ENCODE results near the gene NINJ1.

Gene NINJ1, protein sequence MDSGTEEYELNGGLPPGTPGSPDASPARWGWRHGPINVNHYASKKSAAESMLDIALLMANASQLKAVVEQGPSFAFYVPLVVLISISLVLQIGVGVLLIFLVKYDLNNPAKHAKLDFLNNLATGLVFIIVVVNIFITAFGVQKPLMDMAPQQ

GRCh38 chr9:93134015-93134739 is at the start of gene NINJ1:
Gene NINJ1, minus strand, starts transcription at chr9:93134251. Its CDS starts 34 bp downstream, at chr9:93134217.
- DNase-seq, result peak; percentile 59

- DNase-seq, result no peak
Observed at GRCh38 chr9:93183131-93183662, 49.1 kb upstream of the NINJ1 start.

- DNase-seq, result no peak
Observed at GRCh38 chr9:93182572-93182971, 48.5 kb upstream of the NINJ1 start.

DNA sequence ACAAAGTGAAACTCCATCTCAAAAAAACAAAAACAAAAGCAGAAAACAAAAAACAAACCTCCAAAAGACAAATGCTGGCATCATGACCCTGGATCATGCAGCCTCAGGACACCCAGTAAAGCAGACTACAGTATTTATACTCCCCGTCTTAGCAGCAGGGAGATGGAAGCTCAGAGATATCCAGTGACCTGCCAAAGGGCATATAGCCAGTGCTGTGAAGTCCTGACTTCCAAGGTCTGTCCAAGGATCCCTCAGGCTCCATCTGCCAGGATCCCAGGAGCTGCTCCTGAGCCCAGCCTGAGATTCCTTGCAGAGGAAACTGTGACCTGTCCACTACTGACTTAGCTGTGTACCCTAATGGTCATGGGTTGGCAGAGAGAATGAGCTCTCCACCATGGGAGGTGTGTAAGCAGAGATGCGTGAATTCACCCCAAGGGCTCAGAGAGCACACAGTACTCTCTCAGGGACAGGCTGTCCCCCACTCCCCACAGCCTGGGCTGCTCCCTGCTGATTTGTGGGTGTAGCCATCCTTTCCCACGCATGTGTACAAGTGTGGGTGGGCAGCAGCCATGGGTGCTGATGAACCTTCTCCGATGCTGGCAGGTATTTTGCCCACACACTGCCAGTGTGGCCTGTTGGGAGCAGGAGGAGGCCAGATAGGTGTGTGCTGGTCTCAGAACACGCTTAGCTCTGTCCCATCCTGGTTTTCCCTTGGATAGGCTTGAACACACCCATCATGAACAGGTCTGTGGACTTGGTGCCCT is 47.8 kb upstream of the NINJ1 start:
- no peak for DNase-seq

GRCh38 chr9:93180938-93181337 is 46.9 kb upstream of the NINJ1 start:
- no peak for DNase-seq

GRCh38 chr9:93178851-93179786 is 45.1 kb upstream of the NINJ1 start:
- DNase-seq, result no peak

DNA sequence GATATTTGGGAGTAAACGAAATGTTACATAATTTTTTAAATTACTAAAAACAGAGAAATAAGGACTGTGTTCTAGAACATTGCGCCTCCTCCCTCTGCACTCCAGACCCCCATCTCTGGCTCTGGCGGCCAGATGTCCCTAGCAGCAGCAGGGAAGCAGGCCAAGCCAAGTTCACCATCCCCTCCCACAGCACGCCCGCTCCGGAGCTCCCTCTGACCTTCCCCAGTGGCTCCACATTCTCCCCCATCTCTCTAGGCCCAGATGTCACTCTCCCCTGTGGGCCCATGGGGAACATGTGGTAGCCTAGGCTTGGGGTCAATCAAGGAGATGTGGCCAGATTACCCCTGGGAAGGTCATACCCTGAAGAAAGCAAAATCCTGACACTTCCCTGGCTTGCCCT is 43.6 kb upstream of the NINJ1 start:
- DNase-seq, result no peak

GRCh38 chr9:93174976-93175375 is 40.9 kb upstream of the NINJ1 start:
- DNase-seq, result no peak

DNA sequence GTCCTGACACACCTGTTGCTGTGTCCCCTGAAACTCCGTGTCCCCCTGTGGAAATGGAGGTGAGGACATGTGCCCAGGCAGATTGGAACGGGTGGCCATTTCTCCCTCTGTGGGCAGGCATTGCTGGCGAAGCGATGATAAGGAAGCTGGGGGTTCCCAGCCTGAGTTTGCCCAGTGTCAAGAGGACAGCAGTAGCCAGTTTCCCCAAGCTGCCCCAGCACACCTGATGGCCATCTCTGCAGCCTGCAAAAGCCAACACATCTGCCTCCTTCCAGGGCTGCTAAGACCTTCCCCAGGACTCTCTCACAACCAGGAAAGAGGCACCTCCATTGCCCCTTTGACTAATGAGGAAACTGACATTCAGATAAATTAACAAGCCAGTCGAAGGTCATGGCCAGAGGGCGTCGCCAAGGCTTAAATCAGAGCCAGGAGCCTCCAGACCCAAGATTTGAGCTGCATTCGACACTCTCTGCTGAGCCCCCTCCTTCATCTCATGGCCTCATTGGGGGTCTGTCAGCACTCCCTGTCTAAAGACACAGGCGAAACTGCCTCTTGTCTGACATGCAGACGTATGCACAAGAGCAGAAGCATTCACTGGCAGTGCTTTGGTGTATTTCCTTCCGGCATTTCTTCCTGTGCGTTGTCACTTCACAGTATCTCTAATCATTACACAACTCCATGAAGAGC is 39.5 kb upstream of the NINJ1 start:
- no peak for DNase-seq

- no peak for DNase-seq
Observed at GRCh38 chr9:93172666-93173364, 38.8 kb upstream of the NINJ1 start.

DNA sequence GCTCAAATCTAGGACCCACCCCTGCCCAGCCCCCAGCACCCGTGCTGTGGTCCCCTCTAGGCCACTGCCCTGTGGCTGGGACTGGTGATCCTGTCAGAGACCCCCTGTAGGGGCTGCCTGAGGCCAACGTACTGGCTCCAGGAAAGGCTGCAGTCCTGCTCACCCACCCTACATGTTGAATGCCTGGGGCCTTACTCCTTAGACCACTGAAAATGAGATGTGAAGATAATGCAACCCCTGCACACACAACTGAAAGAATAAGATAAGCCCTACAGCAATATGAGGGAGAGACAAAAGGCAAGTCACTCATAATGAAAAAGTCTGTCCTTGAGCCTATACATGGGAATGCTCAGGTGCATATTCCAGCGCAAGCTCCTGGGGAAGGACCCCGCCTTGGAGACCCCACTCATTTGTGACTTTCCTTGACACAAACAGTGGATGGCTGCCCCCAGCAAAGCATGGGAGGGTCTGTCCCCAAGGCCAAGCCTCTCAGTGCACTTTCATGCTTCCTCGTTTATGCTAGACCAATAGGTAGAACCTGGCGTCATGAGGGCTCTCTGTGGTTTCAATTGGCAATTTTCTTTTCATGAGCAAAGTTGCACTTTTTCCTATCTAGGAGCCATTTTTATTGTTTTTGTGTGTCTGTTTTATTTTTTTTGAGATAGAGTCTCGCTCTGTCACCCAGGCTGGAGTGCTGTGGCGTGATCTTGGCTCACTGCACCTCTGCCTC is 37.4 kb upstream of the NINJ1 start:
- DNase-seq, result no peak

DNA sequence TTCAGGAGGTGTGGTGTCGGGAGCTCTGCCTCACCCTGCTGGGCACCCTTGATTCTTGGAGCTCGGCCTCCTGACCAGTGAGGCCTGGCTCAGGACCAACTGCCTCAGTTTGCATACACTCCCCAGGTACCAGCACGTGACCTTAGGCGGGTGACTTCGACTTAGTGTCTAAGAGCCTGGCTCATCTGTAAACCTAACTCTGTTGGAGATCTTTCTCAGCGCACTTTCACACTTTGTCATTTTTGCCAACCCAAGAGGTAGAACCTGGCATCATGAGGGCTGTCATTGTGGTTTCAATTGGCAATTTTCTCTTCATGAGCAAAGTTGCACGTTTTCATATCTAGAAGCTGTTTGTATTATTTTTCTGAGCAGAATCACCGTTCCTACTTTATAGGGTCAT is 36.5 kb upstream of the NINJ1 start:
- DNase-seq, result no peak

GRCh38 chr9:93169444-93169843 is 35.4 kb upstream of the NINJ1 start:
- no peak for DNase-seq

DNA sequence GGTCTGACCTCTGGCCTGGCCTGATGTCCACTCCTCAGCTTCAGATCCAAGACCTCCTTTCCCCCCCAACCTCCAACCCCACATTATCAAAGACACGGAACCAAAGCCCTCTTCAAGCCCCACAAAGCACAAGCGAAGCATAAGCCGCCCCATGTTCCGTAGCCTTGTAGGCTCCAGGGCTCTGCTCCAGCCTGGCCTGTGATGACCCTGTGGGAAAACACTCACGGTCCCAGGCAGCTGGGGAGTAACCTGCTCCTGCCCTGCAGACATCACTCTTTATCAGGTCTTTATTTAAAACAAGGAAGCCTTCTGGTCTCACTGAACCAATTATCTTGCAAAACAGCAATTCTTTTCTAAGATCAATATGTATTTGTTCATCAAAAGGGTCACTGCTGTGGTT is 34.5 kb upstream of the NINJ1 start:
- DNase-seq, result no peak

DNA sequence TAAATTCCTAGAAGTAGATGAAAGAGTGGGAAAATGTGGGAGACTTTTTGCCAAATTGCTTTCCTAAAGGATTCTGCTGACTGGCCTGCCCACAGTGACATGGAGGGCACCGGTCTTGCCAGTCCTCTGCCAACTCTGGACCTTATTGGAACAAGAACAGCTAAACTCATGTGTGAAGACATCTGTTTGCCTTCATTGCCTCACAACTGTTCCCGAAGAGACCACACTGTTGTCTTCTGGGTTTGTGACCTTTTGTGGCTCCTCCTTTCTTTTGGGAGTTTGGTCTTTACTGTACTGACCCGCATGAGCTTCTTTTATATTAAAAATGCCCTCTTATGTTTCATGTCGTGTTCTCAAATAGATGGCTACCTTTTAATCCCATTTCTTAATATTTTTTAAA is 33.8 kb upstream of the NINJ1 start:
- DNase-seq, result no peak

DNA sequence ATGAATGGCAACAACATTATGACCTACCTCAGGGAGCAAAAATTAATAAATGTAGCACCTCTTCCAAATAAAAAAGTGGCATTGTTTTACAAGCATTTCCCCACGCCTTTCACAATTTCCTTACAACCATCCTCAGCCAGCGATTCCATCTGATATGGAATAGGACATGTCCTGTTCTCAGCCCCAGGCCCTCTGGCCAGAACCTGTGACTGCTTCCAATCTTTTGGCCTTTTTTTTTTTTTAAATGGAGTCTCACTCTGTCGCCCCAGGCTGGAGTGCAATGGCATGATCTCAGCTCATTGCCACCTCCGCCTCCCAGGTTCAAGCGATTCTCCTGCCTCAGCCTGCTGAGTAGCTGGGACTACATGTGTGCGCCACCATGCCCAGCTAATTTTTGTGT is 33.1 kb upstream of the NINJ1 start:
- DNase-seq, result no peak

- no peak for DNase-seq
Observed at GRCh38 chr9:93166699-93167098, 32.6 kb upstream of the NINJ1 start.

DNA sequence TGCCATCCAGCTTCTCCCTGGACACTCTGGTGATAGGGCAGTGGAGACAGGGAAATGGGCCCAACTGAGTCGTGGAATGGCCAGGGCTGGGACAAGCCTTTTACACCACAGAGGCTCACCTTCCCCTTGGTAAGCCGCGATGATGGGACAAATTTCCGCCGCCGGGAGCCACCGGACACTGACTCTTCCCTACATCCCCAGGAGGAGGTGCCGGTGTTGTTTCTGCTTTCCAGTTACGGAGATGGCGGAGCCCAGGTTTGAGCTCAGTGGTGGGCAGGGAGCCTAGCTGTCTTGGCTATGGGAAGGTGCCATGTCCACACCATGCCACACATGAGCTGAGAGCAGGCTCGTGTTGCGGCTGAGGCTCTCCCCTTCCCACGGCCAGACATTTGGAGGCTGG is 30.0 kb upstream of the NINJ1 start:
- DNase-seq, result no peak

DNA sequence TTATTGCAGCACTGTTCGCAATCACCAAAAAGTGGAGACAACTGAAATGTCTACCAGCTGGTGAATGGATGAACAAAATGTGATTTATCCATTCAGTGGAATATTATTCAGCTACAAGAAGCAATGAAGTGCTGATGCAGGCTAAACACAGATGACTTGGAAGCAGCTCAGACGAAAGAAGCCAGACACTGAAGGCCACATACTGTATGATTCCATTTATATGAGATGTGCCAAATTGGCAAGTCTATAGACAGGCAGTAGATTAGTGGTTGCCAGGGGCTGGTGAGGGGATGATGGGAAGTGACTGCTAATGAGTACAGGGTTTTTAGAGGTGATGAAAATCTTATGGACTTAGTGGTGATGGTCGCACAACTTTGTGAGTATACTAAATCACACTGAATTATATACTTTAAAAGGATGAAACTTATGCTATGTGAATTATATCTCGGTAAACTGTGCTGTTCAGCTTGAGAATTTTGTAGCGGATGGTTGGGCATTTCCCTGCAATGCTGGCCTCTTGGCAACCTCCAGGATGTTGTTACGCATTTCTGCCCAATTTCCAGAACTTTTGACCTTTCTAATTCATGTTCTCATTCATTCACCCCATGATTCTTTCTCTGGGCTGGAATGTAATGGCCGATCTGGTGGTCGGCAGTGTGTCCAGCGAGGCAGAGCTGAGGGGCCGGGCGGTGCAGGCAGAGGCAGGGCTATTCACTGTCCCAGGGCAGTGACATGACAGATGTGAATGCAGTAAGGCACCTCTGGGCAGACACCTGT is 27.9 kb upstream of the NINJ1 start:
- DNase-seq, result no peak
